ENCODE results near the gene GALNT8.

GALNT8 gene

GRCh38 chr12:4771172-4771959 lies 51.2 kb downstream of the GALNT8 start:
- Mint-ChIP-seq H3K4me1 (ENCODE audit: low read depth) (no peaks in the 10 kb centered on the region), H3K27ac (no peak overlapping the region), H3K27me3 (ENCODE audit: low read depth) (peaks cover 36% of the 10 kb centered on the region), H3K4me3 (no peak overlapping the region), H3K36me3 (ENCODE audit: low read depth) (no peaks in the 10 kb centered on the region), H3K9me3 (no peaks in the 10 kb centered on the region)

- H3K9me3 Mint-ChIP-seq, result no peaks in the 10 kb centered on the region
- H3K4me3 Mint-ChIP-seq, result no peak overlapping the region
- no peak overlapping the region for H3K27ac Mint-ChIP-seq
- H3K4me1 Mint-ChIP-seq (ENCODE audit: low read depth), result no peaks in the 10 kb centered on the region
- no peaks in the 10 kb centered on the region for H3K36me3 Mint-ChIP-seq (ENCODE audit: low read depth)
- H3K27me3 Mint-ChIP-seq (ENCODE audit: low read depth), result peaks cover 40% of the 10 kb centered on the region
Observed at GRCh38 chr12:4771960-4772566, 51.9 kb downstream of the GALNT8 start.

GRCh38 chr12:4775936-4776335 lies 55.7 kb downstream of the GALNT8 start:
- Mint-ChIP-seq H3K27me3 (ENCODE audit: low read depth) (peaks cover 31% of the 10 kb centered on the region), H3K9me3 (no peaks in the 10 kb centered on the region), H3K36me3 (ENCODE audit: low read depth) (no peaks in the 10 kb centered on the region), H3K4me3 (no peak overlapping the region), H3K4me1 (ENCODE audit: low read depth) (no peaks in the 10 kb centered on the region), H3K27ac (no peak overlapping the region)

GRCh38 chr12:4779749-4780148 lies 59.5 kb downstream of the GALNT8 start:
- Mint-ChIP-seq H3K27me3 (ENCODE audit: low read depth) (peaks cover 17% of the 10 kb centered on the region), H3K9me3 (no peaks in the 10 kb centered on the region), H3K4me1 (ENCODE audit: low read depth) (no peaks in the 10 kb centered on the region), H3K27ac (no peak overlapping the region), H3K36me3 (ENCODE audit: low read depth) (no peaks in the 10 kb centered on the region), H3K4me3 (no peak overlapping the region)

- no peaks in the 10 kb centered on the region for H3K9me3 Mint-ChIP-seq
- H3K4me1 Mint-ChIP-seq (ENCODE audit: low read depth), result no peaks in the 10 kb centered on the region
- H3K36me3 Mint-ChIP-seq (ENCODE audit: low read depth), result no peaks in the 10 kb centered on the region
- H3K27me3 Mint-ChIP-seq (ENCODE audit: low read depth), result peaks cover 15% of the 10 kb centered on the region
- no peak overlapping the region for H3K27ac Mint-ChIP-seq
- H3K4me3 Mint-ChIP-seq, result no peak overlapping the region
Observed at GRCh38 chr12:4780641-4781611, 60.7 kb downstream of the GALNT8 start.

- Mint-ChIP-seq H3K36me3 (ENCODE audit: low read depth) (no peaks in the 10 kb centered on the region), H3K27ac (no peak overlapping the region), H3K4me3 (no peak overlapping the region), H3K4me1 (ENCODE audit: low read depth) (no peaks in the 10 kb centered on the region), H3K27me3 (ENCODE audit: low read depth) (peaks cover 10% of the 10 kb centered on the region), H3K9me3 (no peaks in the 10 kb centered on the region)
Observed at GRCh38 chr12:4784404-4785054, 64.3 kb downstream of the GALNT8 start.

GRCh38 chr12:4786795-4787194 lies 66.6 kb downstream of the GALNT8 start:
- Mint-ChIP-seq H3K4me3 (no peak overlapping the region), H3K27ac (no peak overlapping the region), H3K4me1 (ENCODE audit: low read depth) (no peaks in the 10 kb centered on the region), H3K9me3 (no peaks in the 10 kb centered on the region), H3K36me3 (ENCODE audit: low read depth) (no peaks in the 10 kb centered on the region), H3K27me3 (ENCODE audit: low read depth) (peaks cover 13% of the 10 kb centered on the region)

- Mint-ChIP-seq H3K36me3 (ENCODE audit: low read depth) (no peaks in the 10 kb centered on the region), H3K27ac (no peak overlapping the region), H3K4me1 (ENCODE audit: low read depth) (no peaks in the 10 kb centered on the region), H3K4me3 (no peak overlapping the region), H3K9me3 (no peaks in the 10 kb centered on the region), H3K27me3 (ENCODE audit: low read depth) (peaks cover 22% of the 10 kb centered on the region)
Observed at GRCh38 chr12:4787965-4788364, 67.8 kb downstream of the GALNT8 start.

GRCh38 chr12:4789776-4790175 lies 69.6 kb downstream of the GALNT8 start:
- H3K27me3 Mint-ChIP-seq (ENCODE audit: low read depth), result peaks cover 32% of the 10 kb centered on the region
- no peak overlapping the region for H3K4me3 Mint-ChIP-seq
- H3K27ac Mint-ChIP-seq, result no peak overlapping the region
- H3K36me3 Mint-ChIP-seq (ENCODE audit: low read depth), result no peaks in the 10 kb centered on the region
- H3K4me1 Mint-ChIP-seq (ENCODE audit: low read depth), result no peaks in the 10 kb centered on the region
- no peaks in the 10 kb centered on the region for H3K9me3 Mint-ChIP-seq

GRCh38 chr12:4791497-4791896 lies 71.3 kb downstream of the GALNT8 start:
- no peak overlapping the region for H3K27ac Mint-ChIP-seq
- no peaks in the 10 kb centered on the region for H3K4me1 Mint-ChIP-seq (ENCODE audit: low read depth)

GRCh38 chr12:4794491-4794890 lies 74.3 kb downstream of the GALNT8 start:
- Mint-ChIP-seq H3K36me3 (ENCODE audit: low read depth) (no peaks in the 10 kb centered on the region), H3K9me3 (no peaks in the 10 kb centered on the region), H3K27ac (no peak overlapping the region), H3K4me1 (ENCODE audit: low read depth) (no peaks in the 10 kb centered on the region), H3K27me3 (ENCODE audit: low read depth) (peaks cover 44% of the 10 kb centered on the region), H3K4me3 (no peak overlapping the region)

More at GRCh38 chr12:4791497-4791896, 71.3 kb downstream of the GALNT8 start:
- Mint-ChIP-seq H3K9me3 (no peaks in the 10 kb centered on the region), H3K4me3 (no peak overlapping the region), H3K27me3 (ENCODE audit: low read depth) (peaks cover 31% of the 10 kb centered on the region), H3K36me3 (ENCODE audit: low read depth) (no peaks in the 10 kb centered on the region)

- Mint-ChIP-seq H3K36me3 (ENCODE audit: low read depth) (no peaks in the 10 kb centered on the region), H3K27me3 (ENCODE audit: low read depth) (peaks cover 52% of the 10 kb centered on the region), H3K4me1 (ENCODE audit: low read depth) (no peaks in the 10 kb centered on the region), H3K9me3 (no peaks in the 10 kb centered on the region), H3K4me3 (no peak overlapping the region), H3K27ac (no peak overlapping the region)
Observed at GRCh38 chr12:4796216-4796615, 76.0 kb downstream of the GALNT8 start.

- H3K36me3 Mint-ChIP-seq (ENCODE audit: low read depth), result no peaks in the 10 kb centered on the region
Observed at GRCh38 chr12:4796694-4797482, 76.7 kb downstream of the GALNT8 start.

More at GRCh38 chr12:4796694-4797482, 76.7 kb downstream of the GALNT8 start:
- Mint-ChIP-seq H3K4me1 (ENCODE audit: low read depth) (no peaks in the 10 kb centered on the region), H3K9me3 (no peaks in the 10 kb centered on the region), H3K27me3 (ENCODE audit: low read depth) (peaks cover 50% of the 10 kb centered on the region), H3K4me3 (no peak overlapping the region), H3K27ac (no peak overlapping the region)
